ENCODE measurements around the gene MOB4. TPM values are rescaled to one million over a fixed set of nuclear protein-coding genes. Genes with fewer than 3 reads are reported as not detected.

The MOB4 gene
- total RNA-seq, 1 experiment from 2014 or later: 28.3 TPM

- Mint-ChIP-seq H3K4me3 (ENCODE audit: low read depth, unreplicated experiment) (no peak overlapping the region), H3K9me3 (ENCODE audit: low read depth, unreplicated experiment) (no peaks in the 10 kb centered on the region), H3K36me3 (ENCODE audit: insufficient read depth, unreplicated experiment) (no peaks in the 10 kb centered on the region), H3K4me1 (ENCODE audit: low read depth, unreplicated experiment) (no peaks in the 10 kb centered on the region), H3K27ac (ENCODE audit: unreplicated experiment) (no peak overlapping the region), H3K27me3 (ENCODE audit: unreplicated experiment) (no peaks in the 10 kb centered on the region)
- intact Hi-C loops (cut with micrococcal nuclease; ENCODE audit: unreplicated experiment): no loop called here
- DNase-seq: no peak
- CTCF ChIA-PET: no interaction called here
- TF ChIP-seq CTCF (IDR thresholded peaks at IDR 0.05; ENCODE audit: unreplicated experiment): no peak
- no TSS peak for BruUV-seq (replicated peaks)
Measured at GRCh38 chr2:197596766-197597165, 80.9 kb downstream of the MOB4 start.

GRCh38 chr2:197597166-197597565, 81.3 kb downstream of the MOB4 start:
- H3K4me1 Mint-ChIP-seq (ENCODE audit: low read depth, unreplicated experiment): no peaks in the 10 kb centered on the region
- intact Hi-C loops (cut with micrococcal nuclease; ENCODE audit: unreplicated experiment): no loop called here
- CTCF ChIA-PET: no interaction called here
- no TSS peak for BruUV-seq (replicated peaks)
- TF ChIP-seq CTCF (IDR thresholded peaks at IDR 0.05; ENCODE audit: unreplicated experiment): no peak
- H3K9me3 Mint-ChIP-seq (ENCODE audit: low read depth, unreplicated experiment): no peaks in the 10 kb centered on the region
- DNase-seq: no peak
- no peaks in the 10 kb centered on the region for H3K36me3 Mint-ChIP-seq (ENCODE audit: insufficient read depth, unreplicated experiment)
- no peak overlapping the region for H3K27ac Mint-ChIP-seq (ENCODE audit: unreplicated experiment)
- no peak overlapping the region for H3K4me3 Mint-ChIP-seq (ENCODE audit: low read depth, unreplicated experiment)
- H3K27me3 Mint-ChIP-seq (ENCODE audit: unreplicated experiment): no peaks in the 10 kb centered on the region

GRCh38 chr2:197598450-197598849, 82.6 kb downstream of the MOB4 start:
- no peak for TF ChIP-seq CTCF (IDR thresholded peaks at IDR 0.05; ENCODE audit: unreplicated experiment)
- no peak for DNase-seq
- intact Hi-C loops (cut with micrococcal nuclease; ENCODE audit: unreplicated experiment): no loop called here
- Mint-ChIP-seq H3K4me1 (ENCODE audit: low read depth, unreplicated experiment) (no peaks in the 10 kb centered on the region), H3K27ac (ENCODE audit: unreplicated experiment) (no peak overlapping the region), H3K4me3 (ENCODE audit: low read depth, unreplicated experiment) (no peak overlapping the region), H3K27me3 (ENCODE audit: unreplicated experiment) (no peaks in the 10 kb centered on the region), H3K9me3 (ENCODE audit: low read depth, unreplicated experiment) (no peaks in the 10 kb centered on the region), H3K36me3 (ENCODE audit: insufficient read depth, unreplicated experiment) (no peaks in the 10 kb centered on the region)
- CTCF ChIA-PET: no interaction called here
- BruUV-seq (replicated peaks): no TSS peak

- Mint-ChIP-seq H3K27me3 (ENCODE audit: unreplicated experiment) (no peaks in the 10 kb centered on the region), H3K36me3 (ENCODE audit: insufficient read depth, unreplicated experiment) (no peaks in the 10 kb centered on the region), H3K4me3 (ENCODE audit: low read depth, unreplicated experiment) (peak overlapping the region; percentile 8), H3K9me3 (ENCODE audit: low read depth, unreplicated experiment) (no peaks in the 10 kb centered on the region), H3K27ac (ENCODE audit: unreplicated experiment) (no peak overlapping the region), H3K4me1 (ENCODE audit: low read depth, unreplicated experiment) (no peaks in the 10 kb centered on the region)
- BruUV-seq (replicated peaks): no TSS peak
- peak; percentile 38 for TF ChIP-seq CTCF (IDR thresholded peaks at IDR 0.05; ENCODE audit: unreplicated experiment)
- CTCF ChIA-PET: interaction anchor here (0.6 to 1.1 kb wide), 4 partner anchors 15 to 575 kb away, joined by 3 to 5 read pairs (median 4); no protein-coding TSS in a partner anchor
- intact Hi-C loops (cut with micrococcal nuclease; ENCODE audit: unreplicated experiment): no loop called here
- DNase-seq: peak; percentile 40
Measured at GRCh38 chr2:197599285-197599965, 83.6 kb downstream of the MOB4 start.
